HepG2 (cell line): ENCODE measurements around the gene BCO1. TPM values are rescaled to one million over a fixed set of nuclear protein-coding genes. Genes with fewer than 3 reads are reported as not detected.

ENCODE experiments used
- ATAC-seq: fragments of 200-7000 bp; cut with Tn5 transposase; 3 replicates; pipeline ENCODE4 v1.9.1; 2020; ENCODE audit warnings: mild to moderate bottlenecking, moderate library complexity
- BruUV-seq: library from RNA; stranded (reverse); fragments of 400-500 nt; replicated peaks from 2 replicates; lab custom pipeline; 2021; lab: Mats Ljungman, UMichigan
- CTCF ChIA-PET: fragments of 300-600 bp; formaldehyde crosslinking; extraction: SDS; loops from one replicate; lab custom pipeline; 2021; ENCODE audit warnings: low total read pairs, inconsistent platforms, low intra/inter-chr PET ratio; lab: Yijun Ruan, JAX
- POLR2A ChIA-PET: fragments of 350-600 bp; sonication (Branson Sonifier 250); formaldehyde crosslinking; loops from one replicate; lab custom pipeline; 2020; ENCODE audit warnings: antibody characterized with exemption, inconsistent platforms; lab: Yijun Ruan, JAX
- DNase-seq: peaks from one replicate; pipeline ENCODE4 v3.0.0-alpha.2; 2015; ENCODE audit warnings: low spot score
- FAIRE-seq: peaks from 3 replicates; lab custom pipeline; 2011; peaks lifted over from hg19 to GRCh38; lab: Jason Lieb, UNC
- H2AFZ ChIP-seq: one replicate; pipeline ENCODE4 v1.6.1; 2011; ENCODE audit warnings: low read length, inconsistent platforms
- H3K27ac ChIP-seq: fragments of 300-600 bp; 3 replicates; pipeline ENCODE4 v1.8.0; 2011; ENCODE audit warnings: mixed run types, mild to moderate bottlenecking, mixed read lengths, low read length, inconsistent platforms; ENCODE audit not compliant: insufficient read depth; ENCODE audit errors: extremely low read length
- H3K27me3 ChIP-seq, 2 experiments: fragments of 200-600 bp in 1 of 2; 2 replicates in 1 of 2; 3 replicates in 1 of 2; pipeline versions ENCODE4 v1.6.0 to v1.8.0; 2011; ENCODE audit warnings: low read length in 2 of 2, mild to moderate bottlenecking in 2 of 2, moderate library complexity in 2 of 2, inconsistent platforms in 1 of 2; ENCODE audit not compliant: insufficient read depth in 2 of 2, control insufficient read depth in 1 of 2
- H3K36me3 ChIP-seq, 2 experiments: fragments of 200-600 bp in 1 of 2; replicated peaks in 1 of 2; 2 replicates in 1 of 2; 3 replicates in 1 of 2; pipeline versions ENCODE4 v1.5.1 to v1.8.0; 2011; ENCODE audit warnings: low read length in 2 of 2, inconsistent platforms in 1 of 2; ENCODE audit not compliant: insufficient read depth in 2 of 2, control insufficient read depth in 1 of 2
- H3K4me1 ChIP-seq: 2 replicates; pipeline ENCODE4 v1.5.1; 2012; ENCODE audit warnings: low read length, inconsistent platforms; ENCODE audit not compliant: insufficient read depth
- H3K4me2 ChIP-seq: 2 replicates; pipeline ENCODE4 v1.6.0; 2011; ENCODE audit warnings: low read depth, low read length, inconsistent platforms
- H3K4me3 ChIP-seq, 3 experiments: fragments of 200-600 bp in 1 of 3; sonication (generic), shearing (Covaris generic) in 1 of 3; replicated peaks in 1 of 3; 2 replicates each; pipeline ENCODE4 v1.5.1; 2011 to 2016; ENCODE audit warnings: low read length in 3 of 3, inconsistent platforms in 2 of 3, low read depth in 2 of 3, mild to moderate bottlenecking in 2 of 3, control low read depth in 1 of 3, mixed read lengths in 1 of 3; ENCODE audit not compliant: insufficient read depth in 1 of 3
- H3K79me2 ChIP-seq: one replicate; pipeline ENCODE4 v1.6.1; 2011; ENCODE audit warnings: low read length, inconsistent platforms; ENCODE audit not compliant: insufficient read depth
- H3K9ac ChIP-seq: 2 replicates; pipeline ENCODE4 v1.6.0; 2011; ENCODE audit warnings: mild to moderate bottlenecking, low read depth, low read length, inconsistent platforms; ENCODE audit not compliant: insufficient read depth
- H3K9me3 ChIP-seq: 2 replicates; pipeline ENCODE4 v1.5.1; 2012; ENCODE audit warnings: mild to moderate bottlenecking, low read length
- H4K20me1 ChIP-seq: 2 replicates; pipeline ENCODE4 v1.6.0; 2011; ENCODE audit warnings: inconsistent platforms, mild to moderate bottlenecking, low read length, moderate library complexity; ENCODE audit not compliant: insufficient read depth
- CSRNP2 ChIP-seq: sonication (generic); formaldehyde crosslinking; conservative IDR thresholded peaks from 2 replicates; pipeline ENCODE4 v1.8.0; 2022; ENCODE audit warnings: low read depth, missing genetic modification reagents
- ESRRA ChIP-seq: sonication (generic); formaldehyde crosslinking; IDR thresholded peaks from 2 replicates; pipeline ENCODE4 v1.5.1; 2020; ENCODE audit warnings: mild to moderate bottlenecking, low read depth, missing genetic modification reagents
- HMGA1 ChIP-seq: sonication (generic); formaldehyde crosslinking; conservative IDR thresholded peaks from 2 replicates; pipeline ENCODE4 v1.4.0; 2020; ENCODE audit warnings: missing genetic modification reagents
- KLF11 ChIP-seq: IDR thresholded peaks from 2 replicates; pipeline ENCODE4 v1.6.1; 2016; ENCODE audit warnings: missing compliant biosample characterization
- MED1 ChIP-seq: sonication (generic); formaldehyde crosslinking; IDR thresholded peaks from 2 replicates; pipeline ENCODE4 v1.4.0; 2020; ENCODE audit warnings: missing genetic modification reagents
- NFYC ChIP-seq: IDR thresholded peaks from 2 replicates; pipeline ENCODE4 v1.6.1; 2016; ENCODE audit warnings: missing genetic modification reagents, missing compliant biosample characterization
- PITX1 ChIP-seq: sonication (generic); formaldehyde crosslinking; IDR thresholded peaks from 2 replicates; pipeline ENCODE4 v1.5.1; 2020; ENCODE audit warnings: mild to moderate bottlenecking, missing genetic modification reagents
- POGK ChIP-seq: sonication (generic); formaldehyde crosslinking; conservative IDR thresholded peaks from 2 replicates; pipeline ENCODE4 v1.8.0; 2022; ENCODE audit warnings: mild to moderate bottlenecking, moderate library complexity, missing genetic modification reagents
- RBM22 ChIP-seq: fragments of 200-400 bp; formaldehyde crosslinking; optimal IDR thresholded peaks from 2 replicates; pipeline ENCODE3; 2017; ENCODE audit warnings: mild to moderate bottlenecking, low read length, moderate library complexity
- SIN3A ChIP-seq: IDR thresholded peaks from 2 replicates; pipeline ENCODE4 v1.6.1; 2011; ENCODE audit warnings: low read depth, mild to moderate bottlenecking, control low read depth, low read length, borderline replicate concordance
- THAP11 ChIP-seq: IDR thresholded peaks from 2 replicates; pipeline ENCODE4 v1.6.1; 2016; ENCODE audit warnings: missing biosample characterization, missing genetic modification reagents
- ZNF101 ChIP-seq: sonication (generic); formaldehyde crosslinking; IDR thresholded peaks from 2 replicates; pipeline ENCODE4 v1.4.0; 2020; ENCODE audit warnings: mild to moderate bottlenecking, low read depth, missing genetic modification reagents, borderline replicate concordance
- ZNF7 ChIP-seq: IDR thresholded peaks from 2 replicates; pipeline ENCODE4 v1.6.1; 2016; ENCODE audit warnings: missing biosample characterization, missing genetic modification reagents
- WGBS: methylation state at CpG from one replicate; pipeline ENCODE4 v1.1.6; 2017; ENCODE audit warnings: low lambda C conversion rate; 5-methylcytosine and 5-hydroxymethylcytosine counted together
- in situ Hi-C: cut with HindIII; loops from 2 replicates; pipeline ENCODE4 v1.10.0; 2017; ENCODE audit warnings: low pct_unique_long_range_greater_than_20kb; ENCODE audit not compliant: extremely low pct_ligation_motif_present
- intact Hi-C: fragments of 100-400 bp; cut with micrococcal nuclease; formaldehyde crosslinking; loops from one replicate; pipeline ENCODE4 v1.10.0; 2022; ENCODE audit not compliant: unreplicated experiment
- polyA plus RNA-seq, 8 experiments: library from polyadenylated mRNA; depleted of rRNA in 3 of 8; stranded (reverse) in 7 of 8; unstranded in 1 of 8; fragments of >200 nt; fragmentation: Illumina TruSeq in 4 of 8; extraction: Trizol in 4 of 8; gene quantifications; 2 replicates each; pipeline versions ENCODE4 v1.2.1 to v1.2.3, GENCODE V29; 2011 to 2016; ENCODE audit warnings: low read depth in 4 of 8, missing spikeins in 1 of 8, mixed read lengths in 1 of 8; ENCODE audit not compliant: insufficient read depth in 1 of 8
- total RNA-seq, 5 experiments: library from RNA; depleted of rRNA; stranded (reverse); fragments of >200 nt; fragmentation: Illumina TruSeq; extraction: Trizol; gene quantifications; 2 replicates each; pipeline ENCODE4 v1.2.3, GENCODE V29; 2016; ENCODE audit warnings: low read depth in 1 of 5

Gene BCO1
- total and polyA plus RNA-seq, 2 of the 13 experiments (the other 11 are each of a cell fraction or from before 2014, with no cell fraction given) = 0.11 TPM; not detected in 1

GRCh38 chr16:81232740-81233367 lies 5.6 kb upstream of the BCO1 start:
- Histone ChIP-seq H3K27ac (no peak overlapping the region), H3K36me3 (no peaks in the 10 kb centered on the region), H3K9ac (no peak overlapping the region), H3K4me2 (no peak overlapping the region), H2AFZ (no peak overlapping the region), H3K4me1 (peaks cover 9% of the 10 kb centered on the region), H3K4me3 (no peak overlapping the region), H4K20me1 (no peaks in the 10 kb centered on the region), H3K9me3 (no peaks in the 10 kb centered on the region), H3K27me3 (peaks cover 2 to 34% of the 10 kb centered on the region in 2 experiments; a peak in 3 of 5 replicates), H3K79me2 (no peaks in the 10 kb centered on the region)
- WGBS = 64% methylated on average over 8 of the region's 8 CpGs
- DNase-seq (no peak), ATAC-seq (no peak), FAIRE-seq (no peak)
- BruUV-seq = no TSS peak
- intact Hi-C loops (no loop called here), in situ Hi-C loops (no loop called here)
- POLR2A ChIA-PET = no interaction called here
- CTCF ChIA-PET = no interaction called here
- TF ChIP-seq SIN3A (no peak), NFYC (CRISPR knock-in tag) (0 out of 2 replicates have a peak, but pooled peaks have one; percentile 14), THAP11 (CRISPR knock-in tag) (no peak), PITX1 (CRISPR knock-in tag) (no peak)

GRCh38 chr16:81237282-81237681 lies 1.2 kb upstream of the BCO1 start:
- FAIRE-seq (no peak), DNase-seq (no peak), ATAC-seq (no peak)
- Histone ChIP-seq H3K36me3 (no peaks in the 10 kb centered on the region), H3K9me3 (no peaks in the 10 kb centered on the region), H2AFZ (no peak overlapping the region), H3K27me3 (peaks cover 0 to 12% of the 10 kb centered on the region in 2 experiments; a peak in 1 of 5 replicates), H3K79me2 (no peaks in the 10 kb centered on the region), H3K4me2 (peak overlapping the region; percentile 96), H3K4me1 (peaks cover 19% of the 10 kb centered on the region), H4K20me1 (no peaks in the 10 kb centered on the region), H3K9ac (no peak overlapping the region), H3K4me3 (peak overlapping the region in 2 of 3 experiments; percentile 56 to 69; a peak in 1 of 6 replicates), H3K27ac (no peak overlapping the region)
- BruUV-seq = no TSS peak
- no peak for TF ChIP-seq ZNF7 (CRISPR knock-in tag)
- TF ChIP-seq MED1 = no peak
- TF ChIP-seq RBM22 = no peak
- TF ChIP-seq KLF11 = no peak
- TF ChIP-seq HMGA1 (CRISPR knock-in tag) = no peak
- TF ChIP-seq ZNF101 (CRISPR knock-in tag) = no peak
- no peak for TF ChIP-seq CSRNP2
- no peak for TF ChIP-seq ESRRA
- TF ChIP-seq POGK (CRISPR knock-in tag) = no peak
- ChIA-PET POLR2A (no interaction called here), CTCF (no interaction called here)
- intact Hi-C loops = no loop called here
- in situ Hi-C loops = no loop called here
- 58% methylated on average over 8 of the region's 8 CpGs for WGBS
